NCI-H2029 (cell line): ENCODE measurements around the gene SACS.
A peak's percentile ranks its signal among the peaks of the same experiment; 100 is the strongest.

Experiments used
- DNase-seq: peaks from one replicate; lab custom pipeline; 2025; lab: John Stamatoyannopoulos, UW

The SACS gene

GRCh38 chr13:23433171-23434153 lies at the start of gene SACS:
Gene SACS, minus strand, starts transcription at chr13:23433702. Its CDS starts 22,463 bp downstream, at chr13:23411239.
- DNase-seq, result peak; percentile 4

GRCh38 chr13:23480324-23480723 lies 46.8 kb upstream of the SACS start:
- DNase-seq, result no peak

GRCh38 chr13:23477101-23477500 lies 43.6 kb upstream of the SACS start:
- DNase-seq, result no peak

- no peak for DNase-seq
Measured at GRCh38 chr13:23473221-23473620, 39.7 kb upstream of the SACS start.

- no peak for DNase-seq
Measured at GRCh38 chr13:23472189-23472588, 38.7 kb upstream of the SACS start.

GRCh38 chr13:23470790-23471614 lies 37.5 kb upstream of the SACS start:
- DNase-seq, result no peak

- DNase-seq, result no peak
Measured at GRCh38 chr13:23469951-23470421, 36.5 kb upstream of the SACS start.

- DNase-seq, result no peak
Measured at GRCh38 chr13:23468811-23469210, 35.3 kb upstream of the SACS start.

GRCh38 chr13:23467932-23468278 lies 34.4 kb upstream of the SACS start:
- no peak for DNase-seq

- no peak for DNase-seq
Measured at GRCh38 chr13:23467048-23467931, 33.8 kb upstream of the SACS start.

- DNase-seq, result peak; percentile 28
Measured at GRCh38 chr13:23466144-23467002, 32.9 kb upstream of the SACS start.

GRCh38 chr13:23463661-23464060 lies 30.2 kb upstream of the SACS start:
- no peak for DNase-seq

- DNase-seq, result no peak
Measured at GRCh38 chr13:23462815-23463559, 29.5 kb upstream of the SACS start.

GRCh38 chr13:23461544-23461943 lies 28.0 kb upstream of the SACS start:
- DNase-seq, result no peak

- no peak for DNase-seq
Measured at GRCh38 chr13:23460921-23461320, 27.4 kb upstream of the SACS start.

- DNase-seq, result no peak
Measured at GRCh38 chr13:23460309-23460708, 26.8 kb upstream of the SACS start.

- DNase-seq, result no peak
Measured at GRCh38 chr13:23458989-23459388, 25.5 kb upstream of the SACS start.

GRCh38 chr13:23456437-23457210 lies 23.1 kb upstream of the SACS start:
- no peak for DNase-seq
